ENCODE measurements around the gene NAGA. TPM values are rescaled to one million over a fixed set of nuclear protein-coding genes. Genes with fewer than 3 reads are reported as not detected.
"Not testable (repeated sequence)": the region's sequence is repeated elsewhere in the genome, so short reads cannot be mapped to it uniquely, and the experiment has no call there.

Gene NAGA
- 10 to 100 TPM; 24.9 to 32.5 (median 27.8) TPM for polyA plus RNA-seq (ENCODE audit: insufficient read length in 4 of 4)

DNA sequence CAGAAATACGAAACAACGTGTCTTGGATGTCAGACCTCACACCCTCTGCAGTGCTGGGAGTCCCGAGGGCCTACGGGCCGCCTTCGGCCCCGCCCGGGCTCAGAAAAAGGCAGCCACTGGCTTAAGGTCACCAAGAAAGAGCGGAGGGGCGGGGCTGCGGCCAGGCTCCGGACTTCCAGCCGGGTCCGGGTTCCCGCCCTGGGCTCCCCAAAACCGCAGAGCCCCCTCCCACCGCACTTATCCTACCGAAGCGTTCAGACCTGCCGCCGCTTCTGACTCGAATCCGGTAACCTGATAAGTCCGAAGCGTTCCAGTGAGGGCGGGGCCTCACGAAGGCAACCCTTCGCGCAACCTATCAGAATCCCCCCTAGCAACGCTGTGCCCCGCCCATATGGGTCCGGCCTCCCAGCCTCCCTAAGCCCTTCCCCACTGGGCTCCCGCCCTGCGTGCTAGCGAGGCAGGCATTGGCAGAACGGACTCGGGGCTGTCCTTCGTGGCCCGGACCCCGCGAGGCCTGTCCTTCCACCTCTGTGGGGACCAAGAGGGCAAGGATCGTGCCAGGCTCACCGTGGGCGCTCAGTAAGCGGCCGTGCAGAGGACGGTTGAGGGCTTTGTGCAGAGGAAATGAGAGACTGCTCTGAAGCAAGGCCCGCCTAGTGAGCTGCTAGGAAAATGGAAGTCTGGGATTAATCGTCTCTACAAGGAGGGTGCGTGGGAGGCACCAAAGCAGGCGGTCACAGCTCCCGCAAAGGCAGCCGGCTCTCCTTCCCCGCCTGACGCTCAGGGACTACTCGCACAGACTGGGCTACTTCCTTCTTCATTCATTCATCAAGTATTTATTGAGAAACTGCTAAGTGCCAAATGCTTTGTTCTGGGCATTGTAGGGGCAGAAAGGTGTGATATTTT, at the start of gene NAGA:
NAGA (minus strand) TSS at position 296 of the 906 bp plus-strand sequence. CDS start 515 bp downstream, outside the sequence.
- DNase-seq (ENCODE audit: low read depth in 4 of 4, low spot score in 2 of 4) = peak; percentile 88 to 96 (median 90)

DNA sequence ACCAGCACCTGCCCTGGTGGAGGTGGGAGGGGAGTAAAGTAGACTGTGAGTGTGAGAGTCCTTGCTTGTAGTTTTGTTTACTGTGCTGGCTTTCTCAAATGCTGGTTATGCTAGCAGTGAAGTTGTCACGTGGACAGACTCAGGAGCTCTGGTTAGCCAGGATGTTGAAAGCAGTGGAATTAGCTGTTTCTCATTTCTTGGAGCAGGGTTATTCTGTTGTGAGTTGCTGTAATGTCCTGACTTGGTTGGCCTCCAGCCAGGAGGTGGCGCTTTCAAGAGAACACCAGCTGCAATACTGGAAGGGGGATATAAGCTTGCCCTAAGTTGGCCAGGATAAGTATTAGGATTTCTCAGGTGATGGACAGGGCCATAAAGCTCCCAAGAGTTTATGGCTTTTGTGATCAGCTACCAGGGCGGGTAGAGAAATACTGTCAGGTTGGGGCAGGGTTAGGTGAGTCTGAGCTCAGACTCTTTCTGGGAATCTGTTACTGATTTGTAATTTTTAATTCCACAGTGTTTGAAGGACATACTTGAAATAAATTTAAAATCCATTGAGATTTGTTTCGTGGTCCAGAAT, 46.3 kb upstream of the NAGA start:
- no peak for DNase-seq (ENCODE audit: low read depth in 4 of 4, low spot score in 2 of 4)

DNA sequence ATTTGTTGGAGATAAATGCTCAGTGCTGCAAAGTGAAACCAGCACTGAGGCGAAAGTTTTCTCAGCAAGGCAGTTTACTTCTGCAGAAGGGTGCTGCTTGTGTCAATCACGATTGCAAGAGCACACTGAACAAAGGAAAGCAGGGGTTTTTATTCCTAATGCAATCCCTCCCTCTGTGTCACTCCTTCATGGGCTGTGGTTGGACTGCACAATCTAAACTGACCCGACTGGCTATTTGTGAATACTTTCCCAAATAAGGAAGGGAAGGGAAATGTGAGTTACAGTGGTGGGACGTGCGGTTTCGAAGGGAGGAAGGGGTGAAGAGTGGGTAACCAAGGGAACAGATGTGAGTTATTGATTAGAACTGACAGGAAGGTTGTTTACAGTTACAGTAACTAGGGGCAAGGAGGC, 44.8 kb upstream of the NAGA start:
- not testable (repeated sequence) for DNase-seq (ENCODE audit: low read depth in 4 of 4, low spot score in 2 of 4)

DNA sequence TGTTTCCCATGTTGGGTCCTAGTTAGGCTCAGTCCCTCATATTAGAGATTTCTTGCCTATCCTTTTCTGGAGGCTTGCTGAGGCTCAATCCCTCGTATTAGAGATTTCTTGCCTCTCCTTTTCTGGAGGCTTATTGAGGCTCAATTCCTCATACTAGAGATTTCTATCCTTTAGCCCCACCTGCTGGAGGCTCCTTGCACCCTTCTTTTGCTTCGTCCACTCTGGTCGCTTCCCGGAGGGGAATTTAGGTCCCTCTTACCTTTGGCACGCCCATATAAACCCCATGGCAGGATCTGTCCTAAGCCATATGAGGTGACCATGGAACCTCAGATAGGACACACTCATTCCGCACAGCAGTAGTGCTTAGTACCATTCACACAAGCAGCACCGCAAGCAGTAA, 44.1 kb upstream of the NAGA start:
- DNase-seq (ENCODE audit: low read depth in 4 of 4, low spot score in 2 of 4) = no peak

- DNase-seq (ENCODE audit: low read depth in 4 of 4, low spot score in 2 of 4) = not testable (repeated sequence)
Measured at GRCh38 chr22:42112793-42113192, 42.2 kb upstream of the NAGA start.

GRCh38 chr22:42111798-42112197, 41.2 kb upstream of the NAGA start:
- DNase-seq (ENCODE audit: low read depth in 4 of 4, low spot score in 2 of 4) = no peak

GRCh38 chr22:42108848-42109247, 38.2 kb upstream of the NAGA start:
- DNase-seq (ENCODE audit: low read depth in 4 of 4, low spot score in 2 of 4) = no peak

DNA sequence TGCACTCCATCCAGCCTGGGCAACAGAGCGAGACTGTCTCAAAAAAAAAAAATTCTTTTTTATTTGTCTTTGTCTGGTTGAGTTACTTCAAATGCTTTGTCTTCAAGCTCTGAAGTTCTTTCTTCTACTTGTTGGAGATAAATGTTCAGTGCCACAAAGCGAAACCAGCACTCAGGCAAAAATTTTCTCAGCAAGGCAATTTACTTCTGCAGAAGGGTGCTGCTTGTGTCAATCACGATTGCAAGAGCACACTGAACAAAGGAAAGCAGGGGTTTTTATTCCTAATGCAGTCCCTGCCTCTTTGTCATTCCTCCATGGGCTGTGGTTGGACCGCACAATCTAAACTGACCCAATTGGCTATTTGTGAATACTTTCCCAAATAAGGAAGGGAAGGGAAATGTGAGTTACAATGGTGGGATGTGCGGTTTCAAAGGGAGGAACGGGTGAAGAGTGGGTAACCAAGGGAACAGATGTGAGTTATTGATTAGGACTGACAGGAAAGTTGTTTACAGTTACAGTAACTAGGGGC, 33.8 kb upstream of the NAGA start:
- not testable (repeated sequence) for DNase-seq (ENCODE audit: low read depth in 4 of 4, low spot score in 2 of 4)

DNA sequence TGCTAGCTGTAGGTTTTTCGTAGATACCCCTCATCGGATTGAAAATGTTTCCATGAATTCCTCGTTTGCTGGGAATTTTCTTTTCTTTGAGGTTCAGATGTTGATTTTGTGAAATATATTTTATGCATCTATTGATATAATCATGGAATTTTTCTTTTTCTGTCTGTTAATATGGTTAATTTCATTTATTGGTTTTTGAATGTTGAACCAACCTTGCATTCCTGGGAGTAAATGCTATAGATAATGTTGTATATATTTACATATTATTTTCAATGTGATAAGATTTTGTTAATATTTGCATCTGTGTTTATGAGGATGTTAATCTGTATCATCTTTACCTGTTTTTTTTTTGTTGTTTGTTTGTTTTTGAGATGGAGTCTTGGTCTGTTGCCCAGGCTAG, 30.6 kb upstream of the NAGA start:
- DNase-seq (ENCODE audit: low read depth in 4 of 4, low spot score in 2 of 4) = no peak

GRCh38 chr22:42091455-42091782, 20.8 kb upstream of the NAGA start:
- DNase-seq (ENCODE audit: low read depth in 4 of 4, low spot score in 2 of 4) = no peak

DNA sequence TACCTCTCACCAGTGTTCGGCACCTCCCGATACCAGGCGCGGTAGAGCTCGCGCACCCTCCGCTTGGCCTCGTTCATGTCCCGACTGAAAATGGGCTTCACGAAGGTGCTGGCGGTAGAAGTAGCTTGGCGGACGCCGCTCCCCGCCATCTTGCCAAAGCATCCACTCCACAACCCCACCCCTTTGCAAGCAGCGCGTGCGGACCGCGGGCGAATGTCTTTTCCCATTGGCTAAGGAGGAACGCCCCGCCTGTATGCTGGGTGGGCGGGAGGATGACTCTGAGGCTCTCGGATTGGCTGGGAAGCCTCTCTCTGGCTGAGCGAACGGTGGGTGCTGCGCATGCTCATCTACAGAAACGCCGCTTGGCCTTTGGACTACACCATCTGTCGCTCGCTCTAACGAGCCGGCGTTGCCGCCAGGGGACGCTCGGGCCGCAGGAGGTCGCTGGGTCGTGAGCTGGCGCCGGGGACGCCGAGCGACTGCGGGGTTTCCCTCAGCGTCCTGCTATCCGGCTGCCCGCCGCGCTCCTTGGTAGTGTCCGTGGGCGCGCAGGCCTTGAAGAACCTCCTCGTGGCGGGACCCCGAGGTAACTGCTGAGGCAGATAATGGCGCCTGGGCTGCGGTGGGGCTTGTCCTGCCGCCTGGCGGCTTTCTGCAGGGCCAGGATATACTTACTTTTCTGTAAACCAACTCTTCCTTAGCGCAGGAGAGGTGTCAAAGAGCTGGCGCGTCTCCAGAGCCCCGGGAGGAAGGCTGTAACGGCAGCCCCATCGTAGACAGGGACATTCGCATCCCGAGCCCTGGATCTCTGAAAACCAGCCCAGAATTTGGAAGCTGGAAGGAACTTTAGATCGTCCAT, 20.2 kb upstream of the NAGA start, which contains the start of gene NDUFA6:
NDUFA6 (minus strand) TSS at position 177 of the 859 bp plus-strand sequence; CDS start at position 149, 28 bp downstream.
- peak; percentile 90 to 98 (median 97) for DNase-seq (ENCODE audit: low read depth in 4 of 4, low spot score in 2 of 4)

DNA sequence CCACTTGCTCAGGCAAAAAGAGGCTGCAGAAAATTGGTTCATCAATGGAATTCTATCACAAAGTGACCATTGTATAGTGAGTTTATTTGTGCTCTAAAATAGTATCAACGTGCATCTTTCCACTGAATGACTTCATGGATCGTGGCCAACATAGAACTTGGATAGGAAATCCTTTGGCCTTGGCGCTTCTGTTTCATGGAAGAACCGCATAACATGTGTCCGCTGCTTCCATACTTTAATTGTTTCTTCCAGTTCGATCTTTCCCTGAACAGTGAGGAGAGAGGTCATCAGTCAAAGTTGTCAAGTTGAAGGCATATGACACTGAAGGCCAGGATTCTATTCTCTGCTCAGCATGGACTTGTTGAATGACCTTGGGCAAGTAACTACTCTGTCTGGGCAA, 15.4 kb upstream of the NAGA start:
- no peak for DNase-seq (ENCODE audit: low read depth in 4 of 4, low spot score in 2 of 4)

- no peak for DNase-seq (ENCODE audit: low read depth in 4 of 4, low spot score in 2 of 4)
Measured at GRCh38 chr22:42084874-42085273, 14.3 kb upstream of the NAGA start.

- no peak for DNase-seq (ENCODE audit: low read depth in 4 of 4, low spot score in 2 of 4)
Measured at GRCh38 chr22:42083119-42083518, 12.5 kb upstream of the NAGA start.

DNA sequence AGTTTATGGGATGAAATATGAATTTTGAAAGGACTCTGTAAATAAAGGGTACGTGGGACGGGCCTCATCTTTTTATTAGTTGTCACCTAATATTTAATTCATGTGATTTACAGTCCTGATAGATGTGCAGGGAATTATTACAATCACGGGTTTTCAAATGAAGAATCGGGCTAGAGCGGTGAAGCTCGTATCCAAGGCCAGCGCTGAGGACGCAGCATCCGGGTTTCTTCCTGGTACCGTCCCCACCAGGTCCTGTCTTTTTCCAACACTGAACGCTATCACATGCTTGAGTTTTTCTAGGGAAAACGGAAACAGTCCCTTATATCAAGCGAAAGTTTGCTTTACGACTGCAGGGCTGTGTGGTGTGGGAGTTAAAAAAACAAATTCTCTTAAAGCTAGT, 9.7 kb upstream of the NAGA start:
- peak in 1 of 4 donors; percentile 43 for DNase-seq (ENCODE audit: low read depth in 4 of 4, low spot score in 2 of 4)

DNA sequence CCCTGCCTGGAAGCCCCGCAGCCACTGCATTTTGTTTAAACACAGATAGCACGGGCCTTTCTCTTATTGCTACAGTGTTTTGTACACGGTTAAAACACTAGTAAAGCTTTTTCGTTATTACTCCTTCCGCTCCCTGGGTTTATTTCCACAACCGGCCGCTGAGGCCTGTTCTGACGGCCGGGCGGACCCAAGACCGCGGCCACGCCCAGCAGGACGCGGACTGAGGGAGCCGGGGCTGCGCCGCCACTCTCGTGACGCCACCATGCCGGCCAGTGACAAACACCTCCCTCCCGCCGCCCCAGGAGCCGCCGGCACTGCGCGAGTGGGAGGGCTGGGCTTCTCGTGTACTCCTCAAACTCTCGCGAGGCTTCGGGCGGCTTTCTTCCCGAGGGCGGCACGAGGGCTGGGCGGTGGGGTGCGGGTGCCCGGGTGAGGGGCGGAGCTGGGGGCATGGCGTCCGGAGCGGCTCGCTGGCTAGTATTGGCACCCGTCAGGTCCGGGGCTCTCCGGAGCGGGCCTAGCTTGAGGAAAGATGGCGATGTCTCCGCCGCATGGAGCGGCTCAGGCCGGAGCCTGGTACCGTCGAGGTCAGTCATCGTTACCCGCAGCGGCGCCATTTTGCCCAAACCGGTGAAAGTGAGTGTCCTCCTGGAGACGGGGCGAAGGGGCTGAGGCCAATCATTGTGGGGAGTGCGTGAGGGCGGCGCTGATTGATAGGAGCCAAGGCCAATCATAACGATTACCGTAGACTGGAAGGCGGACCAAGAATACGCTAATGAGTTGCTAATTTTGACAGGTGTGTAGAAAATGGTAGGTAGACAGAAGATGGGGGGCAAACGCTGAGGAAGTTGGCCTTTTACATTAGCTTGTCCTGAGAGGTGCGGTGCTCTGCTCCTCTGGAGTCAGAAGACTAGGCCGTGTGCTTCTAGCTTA, 9.0 kb upstream of the NAGA start, which contains the start of gene SMDT1:
SMDT1 (plus strand) TSS at position 382 of the 933 bp plus-strand sequence; CDS start at position 451, 69 bp downstream.
- DNase-seq (ENCODE audit: low read depth in 4 of 4, low spot score in 2 of 4) = peak; percentile 96 to 99 (median 97)

- DNase-seq (ENCODE audit: low read depth in 4 of 4, low spot score in 2 of 4) = no peak
Measured at GRCh38 chr22:42078469-42079318, 8.1 kb upstream of the NAGA start.

DNA sequence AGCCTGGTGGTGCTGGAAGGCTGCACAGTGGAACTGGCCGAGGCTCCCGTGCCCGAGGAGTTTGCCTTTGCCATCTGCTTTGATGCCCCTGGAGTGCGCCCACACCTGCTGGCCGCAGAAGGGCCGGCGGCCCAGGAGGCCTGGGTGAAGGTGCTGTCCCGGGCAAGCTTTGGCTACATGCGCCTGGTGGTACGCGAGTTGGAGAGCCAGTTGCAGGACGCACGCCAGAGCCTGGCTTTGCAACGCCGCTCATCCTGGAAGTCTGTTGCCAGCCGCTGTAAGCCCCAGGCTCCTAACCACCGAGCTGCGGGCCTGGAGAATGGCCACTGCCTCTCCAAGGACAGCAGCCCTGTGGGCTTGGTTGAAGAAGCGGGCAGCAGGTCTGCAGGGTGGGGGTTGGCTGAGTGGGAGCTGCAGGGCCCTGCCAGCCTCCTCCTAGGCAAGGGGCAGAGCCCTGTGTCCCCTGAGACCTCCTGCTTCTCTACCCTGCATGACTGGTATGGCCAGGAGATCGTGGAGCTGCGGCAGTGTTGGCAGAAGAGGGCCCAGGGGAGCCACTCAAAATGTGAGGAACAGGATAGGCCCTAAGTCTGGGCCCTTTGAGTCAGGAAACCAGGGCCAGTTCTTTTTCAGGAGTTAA, 7.0 kb upstream of the NAGA start:
- no peak for DNase-seq (ENCODE audit: low read depth in 4 of 4, low spot score in 2 of 4)
